Measurements from ENCODE around the gene RARA. TPM values are rescaled to one million over a fixed set of nuclear protein-coding genes. Genes with fewer than 3 reads are reported as not detected.

The RARA gene
- total and polyA plus RNA-seq, 7 experiments from 2014 or later: 6.7 to 115 (median 42.9) TPM

DNA sequence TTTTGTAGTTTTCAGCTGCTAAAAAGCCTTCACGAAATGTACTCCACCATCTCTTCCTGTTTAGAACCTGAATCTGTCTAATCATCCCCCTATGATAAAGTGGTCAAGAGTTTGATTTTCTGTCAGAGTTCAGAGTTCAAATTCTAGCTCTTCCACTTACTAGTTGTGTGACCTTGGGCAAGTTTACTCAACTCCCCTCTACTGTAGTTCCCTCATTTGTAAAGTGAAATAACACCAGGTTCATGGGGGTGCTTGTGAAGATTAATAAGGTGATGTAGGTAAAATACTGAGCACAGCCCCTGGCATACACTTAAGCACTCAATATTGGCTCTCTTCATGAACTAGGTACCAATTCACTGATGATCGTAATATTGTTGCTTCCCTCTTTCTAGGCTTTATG, 22.5 kb upstream of the RARA start:
- Histone ChIP-seq H3K4me1 (ENCODE audit: control insufficient read depth in 2 of 2, insufficient read depth in 2 of 2, low read length in 2 of 2) (peaks cover 3 to 11% of the 10 kb centered on the region in 2 donors), H3K4me3 (ENCODE audit: low read length) (no peak overlapping the region), H3K27ac (ENCODE audit: low read depth, low read length) (no peak overlapping the region), H3K9me3 (ENCODE audit: control insufficient read depth in 2 of 3, low read length in 3 of 3) (no peaks in the 10 kb centered on the region), H3K36me3 (ENCODE audit: control insufficient read depth in 2 of 3, insufficient read depth in 3 of 3, low read length in 3 of 3) (peaks cover 0 to 4% (median 0%) of the 10 kb centered on the region in 3 experiments), H3K27me3 (ENCODE audit: control insufficient read depth in 2 of 2, insufficient read depth in 2 of 2, low read length in 2 of 2) (no peaks in the 10 kb centered on the region)
- H3K36me3 Mint-ChIP-seq: peaks cover 0 to 20% (median 4%) of the 10 kb centered on the region in 5 donors
- ATAC-seq (no peak), DNase-seq (no peak)
- no peak overlapping the region for H3K4me3 Mint-ChIP-seq
- H3K4me1 Mint-ChIP-seq: peaks cover 8 to 51% (median 22%) of the 10 kb centered on the region in 7 donors
- intact Hi-C loops (cut with micrococcal nuclease): loop anchor here (5.0 kb wide), 3 partner anchors 131 to 189 kb away; partner anchors contain the start of gene TOP2A (in 1 of the 2)
- H3K27ac Mint-ChIP-seq: no peak overlapping the region
- peaks cover 0 to 3% (median 0%) of the 10 kb centered on the region in 11 donors for H3K9me3 Mint-ChIP-seq
- H3K27me3 Mint-ChIP-seq: no peaks in the 10 kb centered on the region
- CTCF ChIA-PET: interaction anchor here (0.5 kb wide), 1 partner anchor 67 kb away, joined by 4 read pairs; no protein-coding TSS in a partner anchor
- POLR2A ChIA-PET: no interaction called here

DNA sequence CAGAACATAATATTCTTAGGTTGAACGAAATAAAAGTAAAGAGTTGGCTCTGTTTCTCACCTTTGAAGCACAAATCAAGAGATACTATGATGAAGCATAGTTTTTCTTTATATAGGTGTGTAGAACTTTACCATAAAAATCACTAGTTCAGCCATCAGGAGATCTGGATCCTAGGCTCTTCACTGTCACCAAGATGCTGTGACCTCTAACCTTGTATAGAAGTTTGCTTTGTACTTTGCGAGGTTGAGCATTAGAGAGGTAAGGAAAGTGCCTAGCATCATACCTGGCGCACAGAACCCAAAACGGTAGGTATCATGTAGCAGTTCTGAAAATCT, 21.9 kb upstream of the RARA start:
- no peak for ATAC-seq

DNA sequence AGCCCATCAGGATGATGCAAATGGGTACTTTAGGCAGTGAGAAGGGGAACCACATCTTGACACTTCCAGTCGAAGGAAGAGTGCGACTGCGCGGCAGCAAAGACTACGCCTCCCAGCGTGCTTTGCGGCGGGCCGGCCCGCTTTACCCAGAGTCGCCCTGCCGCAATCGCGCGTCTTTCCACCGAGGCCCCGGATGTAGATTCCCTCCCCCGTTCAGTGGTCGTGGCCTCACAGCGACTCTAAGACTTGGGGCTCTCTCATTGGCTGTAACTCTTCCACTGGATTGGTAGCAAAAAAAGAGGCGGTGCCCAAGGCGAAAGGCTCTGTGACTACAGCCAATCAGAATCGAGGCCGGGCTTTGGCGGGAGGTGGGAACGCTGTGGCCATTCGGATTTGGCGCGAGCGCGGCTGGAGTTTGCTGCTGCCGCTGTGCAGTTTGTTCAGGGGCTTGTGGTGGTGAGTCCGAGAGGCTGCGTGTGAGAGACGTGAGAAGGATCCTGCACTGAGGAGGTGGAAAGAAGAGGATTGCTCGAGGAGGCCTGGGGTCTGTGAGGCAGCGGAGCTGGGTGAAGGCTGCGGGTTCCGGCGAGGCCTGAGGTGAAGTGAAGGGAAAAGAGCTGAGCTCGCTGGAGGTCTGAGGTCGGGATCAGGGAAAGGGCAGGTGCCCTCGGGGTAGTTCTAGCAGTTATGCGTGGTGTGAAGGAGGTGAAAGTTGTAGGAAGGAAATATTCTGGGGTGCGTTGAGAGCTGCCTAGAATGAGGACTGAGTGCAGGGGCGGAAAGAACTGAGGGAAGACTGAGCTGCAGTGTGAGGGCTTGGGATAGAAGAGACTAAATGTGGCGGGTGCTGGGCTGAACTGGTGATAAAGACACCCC, 21.2 kb upstream of the RARA start, which contains the start of gene CDC6:
CDC6 (plus strand) TSS at position 386 of the 876 bp plus-strand sequence. CDS start 1,542 bp downstream, outside the sequence.
- CTCF ChIA-PET: interaction anchor here (0.8 to 1.3 kb wide), 2 partner anchors 67 to 69 kb away, joined by 3 read pairs; partner anchors contain the start of gene WIPF2
- Mint-ChIP-seq H3K4me1 (peaks cover 8 to 41% (median 22%) of the 10 kb centered on the region in 7 donors), H3K27me3 (no peaks in the 10 kb centered on the region), H3K36me3 (peaks cover 0 to 20% (median 0%) of the 10 kb centered on the region in 5 donors), H3K9me3 (peaks cover 0 to 3% (median 0%) of the 10 kb centered on the region in 11 donors), H3K27ac (peak within 1 kb of the TSS; percentile 84 to 98 (median 91)), H3K4me3 (peak within 1 kb of the TSS; percentile 93 to 99 (median 96))
- ATAC-seq (peak; percentile 97), DNase-seq (peak; percentile 90 to 99 (median 98))
- POLR2A ChIA-PET: interaction anchor here (0.6 to 1.2 kb wide), 4 partner anchors 66 to 163 kb away, joined by 3 to 4 read pairs (median 4); partner anchors contain the start of gene TOP2A
- no peaks in the 10 kb centered on the region for H3K27me3 ChIP-seq (ENCODE audit: control insufficient read depth in 2 of 2, insufficient read depth in 2 of 2, low read length in 2 of 2)
- peak within 1 kb of the TSS; percentile 63 for H3K27ac ChIP-seq (ENCODE audit: low read depth, low read length)
- peak within 1 kb of the TSS; percentile 70 for H3K4me3 ChIP-seq (ENCODE audit: low read length)
- H3K4me1 ChIP-seq (ENCODE audit: control insufficient read depth in 2 of 2, insufficient read depth in 2 of 2, low read length in 2 of 2): peaks cover 3 to 11% of the 10 kb centered on the region in 2 donors
- intact Hi-C loops (cut with micrococcal nuclease): loop anchor here (1.0 to 5.0 kb wide), 10 partner anchors 31 to 233 kb away; partner anchors contain the start of genes MED24 (in 2 of the 2), CASC3 (in 1 of the 2), TOP2A (in 1 of the 2) and WIPF2 (in 1 of the 2)
- H3K36me3 ChIP-seq (ENCODE audit: control insufficient read depth in 2 of 3, insufficient read depth in 3 of 3, low read length in 3 of 3): no peaks in the 10 kb centered on the region
- no peaks in the 10 kb centered on the region for H3K9me3 ChIP-seq (ENCODE audit: control insufficient read depth in 2 of 3, low read length in 3 of 3)

More for the DNA sequence above, 21.9 kb upstream of the RARA start:
- Histone ChIP-seq H3K4me3 (ENCODE audit: low read length) (no peak overlapping the region), H3K4me1 (ENCODE audit: control insufficient read depth in 2 of 2, insufficient read depth in 2 of 2, low read length in 2 of 2) (peaks cover 3 to 11% of the 10 kb centered on the region in 2 donors), H3K36me3 (ENCODE audit: control insufficient read depth in 2 of 3, insufficient read depth in 3 of 3, low read length in 3 of 3) (no peaks in the 10 kb centered on the region), H3K27ac (ENCODE audit: low read depth, low read length) (peak overlapping the region; percentile 26), H3K27me3 (ENCODE audit: control insufficient read depth in 2 of 2, insufficient read depth in 2 of 2, low read length in 2 of 2) (no peaks in the 10 kb centered on the region), H3K9me3 (ENCODE audit: control insufficient read depth in 2 of 3, low read length in 3 of 3) (no peaks in the 10 kb centered on the region)
- Mint-ChIP-seq H3K27me3 (no peaks in the 10 kb centered on the region), H3K4me1 (peaks cover 8 to 46% (median 22%) of the 10 kb centered on the region in 7 donors), H3K36me3 (peaks cover 0 to 20% (median 2%) of the 10 kb centered on the region in 5 donors), H3K27ac (peak overlapping the region; percentile 84 to 98 (median 91)), H3K4me3 (peak overlapping the region; percentile 26 to 99 (median 96)), H3K9me3 (peaks cover 0 to 3% (median 0%) of the 10 kb centered on the region in 11 donors)
- POLR2A ChIA-PET: no interaction called here
- no peak for DNase-seq
- CTCF ChIA-PET: no interaction called here
- intact Hi-C loops (cut with micrococcal nuclease): loop anchor here (1.0 to 5.0 kb wide), 10 partner anchors 31 to 233 kb away; partner anchors contain the start of genes MED24 (in 2 of the 2), CASC3 (in 1 of the 2), TOP2A (in 1 of the 2) and WIPF2 (in 1 of the 2)

DNA sequence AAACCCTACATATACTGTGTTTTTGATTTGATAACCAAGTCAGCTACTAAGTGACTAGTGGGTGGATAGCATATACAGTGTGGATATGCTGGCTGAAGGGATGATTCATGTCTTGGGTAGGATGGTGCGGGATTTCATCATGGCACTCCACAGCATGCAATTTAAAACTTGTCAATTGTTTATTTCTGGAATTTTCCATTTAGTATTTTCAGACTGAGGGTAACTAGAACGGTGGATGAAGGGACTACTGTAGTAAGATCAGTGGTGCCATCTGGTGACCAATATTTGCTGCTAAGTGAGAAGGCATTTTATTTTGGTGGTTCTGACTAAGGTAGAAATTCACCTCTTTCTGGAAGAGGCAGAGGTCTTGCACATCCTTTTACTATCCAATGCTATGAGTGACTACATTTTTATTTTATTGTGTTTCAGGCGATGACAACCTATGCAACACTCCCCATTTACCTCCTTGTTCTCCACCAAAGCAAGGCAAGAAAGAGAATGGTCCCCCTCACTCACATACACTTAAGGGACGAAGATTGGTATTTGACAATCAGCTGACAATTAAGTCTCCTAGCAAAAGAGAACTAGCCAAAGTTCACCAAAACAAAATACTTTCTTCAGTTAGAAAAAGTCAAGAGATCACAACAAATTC, 18.2 kb upstream of the RARA start:
- Histone ChIP-seq H3K4me3 (ENCODE audit: low read length) (no peak overlapping the region), H3K27ac (ENCODE audit: low read depth, low read length) (no peak overlapping the region), H3K9me3 (ENCODE audit: control insufficient read depth in 2 of 3, low read length in 3 of 3) (no peaks in the 10 kb centered on the region), H3K36me3 (ENCODE audit: control insufficient read depth in 2 of 3, insufficient read depth in 3 of 3, low read length in 3 of 3) (no peaks in the 10 kb centered on the region), H3K27me3 (ENCODE audit: control insufficient read depth in 2 of 2, insufficient read depth in 2 of 2, low read length in 2 of 2) (no peaks in the 10 kb centered on the region), H3K4me1 (ENCODE audit: control insufficient read depth in 2 of 2, insufficient read depth in 2 of 2, low read length in 2 of 2) (peaks cover 0 to 3% of the 10 kb centered on the region in 2 donors)
- peaks cover 0 to 3% (median 0%) of the 10 kb centered on the region in 11 donors for H3K9me3 Mint-ChIP-seq
- no peaks in the 10 kb centered on the region for H3K27me3 Mint-ChIP-seq
- intact Hi-C loops (cut with micrococcal nuclease): loop anchor here (1.0 kb wide), 2 partner anchors 88 to 277 kb away; no protein-coding TSS in a partner anchor
- H3K4me1 Mint-ChIP-seq: peaks cover 8 to 41% (median 22%) of the 10 kb centered on the region in 7 donors
- peak overlapping the region in 1 of 10 donors; percentile 13 for H3K4me3 Mint-ChIP-seq
- ChIA-PET CTCF (interaction anchor here (0.6 to 4.1 kb wide), 4 partner anchors 9 to 91 kb away, joined by 3 to 16 read pairs (median 4); no protein-coding TSS in a partner anchor), POLR2A (interaction anchor here (0.6 to 1.5 kb wide), 4 partner anchors 16 to 93 kb away, joined by 3 to 4 read pairs (median 3); partner anchors contain the start of gene RARA)
- DNase-seq (peak in 6 of 9 donors; percentile 23 to 47 (median 41)), ATAC-seq (no peak)
- H3K27ac Mint-ChIP-seq: peak overlapping the region in 1 of 9 donors; percentile 61
- peaks cover 0 to 29% (median 0%) of the 10 kb centered on the region in 5 donors for H3K36me3 Mint-ChIP-seq

DNA sequence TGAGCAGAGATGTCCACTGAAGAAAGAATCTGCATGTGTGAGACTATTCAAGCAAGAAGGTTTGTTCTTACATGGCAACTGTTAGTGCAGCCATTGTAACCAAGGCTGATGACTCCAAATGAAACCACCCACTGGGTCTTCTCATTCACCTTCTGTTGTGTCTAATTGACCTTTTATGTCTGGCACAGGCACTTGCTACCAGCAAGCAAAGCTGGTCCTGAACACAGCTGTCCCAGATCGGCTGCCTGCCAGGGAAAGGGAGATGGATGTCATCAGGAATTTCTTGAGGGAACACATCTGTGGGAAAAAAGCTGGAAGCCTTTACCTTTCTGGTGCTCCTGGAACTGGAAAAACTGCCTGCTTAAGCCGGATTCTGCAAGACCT, 17.7 kb upstream of the RARA start:
- ChIA-PET POLR2A (interaction anchor here (0.6 to 1.5 kb wide), 3 partner anchors 16 to 93 kb away, joined by 3 to 4 read pairs (median 3); no protein-coding TSS in a partner anchor), CTCF (interaction anchor here (0.7 to 4.1 kb wide), 6 partner anchors 12 to 1583 kb away, joined by 3 to 16 read pairs (median 4); no protein-coding TSS in a partner anchor)
- Histone ChIP-seq H3K4me3 (ENCODE audit: low read length) (no peak overlapping the region), H3K36me3 (ENCODE audit: control insufficient read depth in 2 of 3, insufficient read depth in 3 of 3, low read length in 3 of 3) (no peaks in the 10 kb centered on the region), H3K9me3 (ENCODE audit: control insufficient read depth in 2 of 3, low read length in 3 of 3) (no peaks in the 10 kb centered on the region), H3K27me3 (ENCODE audit: control insufficient read depth in 2 of 2, insufficient read depth in 2 of 2, low read length in 2 of 2) (no peaks in the 10 kb centered on the region), H3K4me1 (ENCODE audit: control insufficient read depth in 2 of 2, insufficient read depth in 2 of 2, low read length in 2 of 2) (peaks cover 0 to 3% of the 10 kb centered on the region in 2 donors), H3K27ac (ENCODE audit: low read depth, low read length) (no peak overlapping the region)
- no peak overlapping the region for H3K27ac Mint-ChIP-seq
- no peak overlapping the region for H3K4me3 Mint-ChIP-seq
- intact Hi-C loops (cut with micrococcal nuclease): no loop called here
- no peaks in the 10 kb centered on the region for H3K27me3 Mint-ChIP-seq
- DNase-seq (no peak), ATAC-seq (no peak)
- peaks cover 0 to 3% (median 0%) of the 10 kb centered on the region in 11 donors for H3K9me3 Mint-ChIP-seq
- peaks cover 0 to 32% (median 0%) of the 10 kb centered on the region in 5 donors for H3K36me3 Mint-ChIP-seq
- H3K4me1 Mint-ChIP-seq: peaks cover 8 to 44% (median 22%) of the 10 kb centered on the region in 7 donors

Data from naive thymus-derived CD4-positive, alpha-beta T cell (primary cell).